HG02571 (cell line): Measurements from ENCODE around the gene TMEM272.

Experiments
- ATAC-seq: cut with Tn5 transposase; IDR thresholded peaks from one replicate; pipeline ENCODE4 v1.9.1; 2021; ENCODE audit warnings: mild to moderate bottlenecking, moderate library complexity; ENCODE audit not compliant: unreplicated experiment

Gene TMEM272

DNA sequence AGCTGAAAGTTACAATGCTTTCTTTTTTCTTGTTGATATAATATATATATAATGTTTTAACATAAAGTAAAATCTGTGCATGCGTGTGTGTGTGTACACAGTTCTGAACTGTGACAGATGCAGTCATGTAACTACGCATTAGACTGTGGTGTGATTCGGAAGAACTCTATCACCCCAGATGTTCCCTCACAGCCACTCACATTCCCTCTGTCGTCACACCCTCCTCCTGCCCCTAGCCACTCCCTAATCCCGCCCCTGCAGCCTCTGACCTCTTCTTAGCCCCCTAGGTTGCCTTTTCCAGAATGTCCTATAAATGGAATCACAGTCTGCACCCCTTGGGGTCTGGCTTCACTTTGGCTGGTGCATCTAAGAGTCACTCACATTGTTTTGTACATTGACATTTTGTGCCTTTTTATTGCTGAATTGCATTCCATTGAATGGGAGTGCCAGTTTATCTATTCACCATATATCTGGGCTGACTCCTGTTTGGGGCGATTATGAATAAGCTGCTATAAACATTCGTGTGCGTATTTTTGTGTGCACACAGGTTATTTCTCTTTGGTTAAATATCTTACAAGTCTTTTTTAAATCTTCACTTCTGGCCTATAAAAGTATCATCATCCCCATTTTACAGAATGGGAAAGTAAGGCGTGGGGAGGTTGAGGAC lies 61.4 kb downstream of the TMEM272 start:
- no peak for ATAC-seq

- ATAC-seq = no peak
Measured at GRCh38 chr13:51782026-51782710, 62.8 kb downstream of the TMEM272 start.

DNA sequence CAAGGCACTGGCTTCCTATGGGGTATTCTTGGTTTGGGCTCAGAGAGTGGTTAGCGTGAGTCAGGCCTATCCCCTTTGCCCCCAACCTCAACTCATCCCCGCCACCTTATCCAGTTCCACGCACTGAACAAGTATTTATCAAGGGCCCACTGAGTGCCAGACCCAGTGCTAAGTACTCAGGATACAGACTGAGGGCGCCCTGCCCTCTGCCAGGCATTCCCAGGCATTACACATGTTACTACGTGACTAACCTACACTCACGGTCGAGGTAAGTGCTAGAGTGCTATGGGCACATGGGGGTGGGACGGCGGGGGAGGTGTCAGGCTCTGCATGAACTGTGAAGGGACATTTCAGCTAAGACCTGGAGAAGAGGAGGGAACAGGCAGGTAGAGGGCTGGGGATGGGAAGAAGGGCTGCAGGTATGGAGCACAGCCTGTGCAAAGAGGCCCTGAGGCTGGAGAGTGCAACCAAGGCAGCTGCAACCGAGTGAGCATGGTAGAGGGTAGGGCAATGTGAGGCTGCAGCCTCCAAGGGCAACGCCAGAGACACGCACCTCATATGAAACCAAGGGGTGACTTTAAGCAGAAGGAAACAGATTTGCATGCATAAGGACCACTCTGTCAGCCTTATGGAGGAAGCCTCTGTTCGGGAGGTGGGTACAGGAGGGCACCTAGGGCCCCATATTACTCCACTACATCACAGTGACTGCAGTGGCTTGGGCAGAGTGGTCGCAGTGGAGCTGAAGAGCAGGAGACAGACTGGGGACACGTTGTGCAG lies 63.5 kb downstream of the TMEM272 start:
- no peak for ATAC-seq

GRCh38 chr13:51780099-51780498 lies 64.9 kb downstream of the TMEM272 start:
- no peak for ATAC-seq

DNA sequence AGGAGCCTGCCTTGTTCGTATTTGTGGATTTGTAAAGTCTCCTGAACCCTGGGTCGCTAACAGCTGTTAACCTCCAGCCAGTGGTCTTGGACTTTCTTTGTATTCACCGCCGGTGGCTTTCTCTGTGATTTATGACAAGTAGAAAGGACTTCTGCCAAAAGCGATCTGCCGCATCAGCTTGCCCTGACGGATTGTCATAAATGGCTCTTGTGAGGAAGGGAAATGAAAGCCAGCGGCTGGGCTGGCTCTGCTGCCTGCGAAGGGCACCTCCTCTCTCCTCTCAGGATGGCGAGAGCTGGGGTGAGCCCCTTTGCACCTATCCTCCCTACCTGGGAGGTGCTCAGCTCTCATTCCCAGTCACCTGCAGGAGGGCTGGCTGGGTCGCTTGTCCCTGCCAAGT lies 66.6 kb downstream of the TMEM272 start:
- ATAC-seq = no peak

DNA sequence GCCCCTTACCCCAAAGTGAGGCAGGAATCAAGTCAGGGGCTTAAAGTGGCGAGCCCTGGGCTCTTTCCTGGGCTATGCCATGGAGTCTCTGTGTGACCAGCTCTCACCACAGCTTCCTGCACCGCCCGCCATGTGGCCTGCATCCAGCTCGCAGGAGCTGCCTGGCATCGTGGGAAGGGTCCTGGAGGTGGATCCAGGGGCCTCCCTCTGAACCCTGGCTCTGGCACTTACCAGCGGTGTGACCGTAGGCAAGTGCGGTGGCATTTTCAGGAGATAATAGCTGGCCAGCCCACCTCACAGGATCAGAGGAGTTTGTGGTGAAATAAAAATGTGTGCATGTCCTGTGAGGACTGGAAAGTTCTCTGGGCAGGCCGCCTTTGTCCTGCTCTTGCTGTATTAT lies 67.1 kb downstream of the TMEM272 start:
- no peak for ATAC-seq

- ATAC-seq = no peak
Measured at GRCh38 chr13:51776179-51776578, 68.8 kb downstream of the TMEM272 start.

GRCh38 chr13:51773515-51773914 lies 71.5 kb downstream of the TMEM272 start:
- no peak for ATAC-seq

DNA sequence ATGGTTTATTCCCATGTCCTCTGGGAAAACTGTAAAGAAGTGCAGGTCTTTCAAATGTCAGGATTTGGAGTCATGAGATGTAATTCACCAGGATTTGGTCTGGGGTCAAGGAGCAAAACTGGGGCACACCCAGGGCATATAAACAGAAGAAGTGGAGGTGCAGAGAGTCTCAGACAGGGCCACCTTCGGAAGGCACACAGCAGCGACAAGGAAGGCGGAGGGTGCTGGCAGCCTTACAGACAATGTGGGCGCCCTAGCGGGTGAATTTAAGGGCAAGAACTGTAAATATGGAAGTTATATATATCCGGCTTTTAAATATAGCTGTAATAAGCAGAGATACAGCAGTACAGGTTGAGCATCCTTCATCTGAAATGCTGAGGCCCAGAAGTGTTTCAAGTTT lies 72.2 kb downstream of the TMEM272 start:
- no peak for ATAC-seq

- ATAC-seq = no peak
Measured at GRCh38 chr13:51772105-51772455, 72.9 kb downstream of the TMEM272 start.

- ATAC-seq = no peak
Measured at GRCh38 chr13:51771418-51772104, 73.4 kb downstream of the TMEM272 start.

GRCh38 chr13:51770681-51771417 lies 74.1 kb downstream of the TMEM272 start:
- ATAC-seq = no peak

- no peak for ATAC-seq
Measured at GRCh38 chr13:51770160-51770559, 74.8 kb downstream of the TMEM272 start.

- no peak for ATAC-seq
Measured at GRCh38 chr13:51769455-51770127, 75.4 kb downstream of the TMEM272 start.

DNA sequence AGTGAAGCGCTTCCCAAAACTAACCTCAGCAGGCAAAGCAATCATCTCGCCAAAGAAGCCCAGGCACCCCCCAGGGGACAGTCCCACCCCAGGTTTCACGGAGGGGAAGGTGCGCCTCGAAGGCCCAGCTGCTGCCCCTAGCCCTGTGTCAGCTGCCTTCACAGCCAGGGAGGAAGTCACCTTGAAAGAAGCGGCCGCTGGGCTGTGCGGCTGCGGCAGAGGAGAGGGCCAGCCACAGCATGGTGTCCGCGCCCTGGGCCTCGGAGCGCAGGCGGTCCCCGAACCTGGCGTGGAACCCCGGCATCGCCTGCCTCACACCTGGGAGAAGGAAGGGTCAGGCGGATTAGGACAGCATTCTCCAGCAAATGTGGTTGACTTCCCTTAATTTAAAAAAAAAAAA lies 76.0 kb downstream of the TMEM272 start:
- ATAC-seq = no peak

DNA sequence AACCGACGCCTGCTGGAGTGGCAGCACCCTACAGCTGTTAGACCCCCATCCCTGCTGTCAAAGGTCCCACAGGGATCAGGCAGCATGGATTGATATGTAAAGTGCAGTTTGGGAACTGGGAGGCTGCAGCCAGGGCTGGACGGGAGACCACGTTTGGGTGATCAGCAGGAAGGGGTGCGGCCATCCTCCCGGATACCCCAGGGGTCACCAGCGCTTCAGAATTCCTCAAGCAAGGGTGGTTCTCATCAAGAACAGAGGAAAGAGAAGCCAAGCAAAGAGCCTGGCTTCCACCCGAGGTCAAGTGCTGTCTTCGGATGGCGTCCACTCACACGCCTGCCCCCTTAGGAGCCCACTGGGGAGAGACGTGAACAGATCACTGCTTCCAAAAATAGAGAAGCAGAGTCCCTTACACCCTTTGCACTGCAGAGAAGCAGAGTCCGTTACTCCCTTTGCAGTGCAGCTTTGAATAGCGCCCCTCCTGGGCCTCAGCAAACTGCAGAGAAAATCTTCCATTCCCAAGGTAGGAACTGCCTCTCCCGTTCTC lies 76.5 kb downstream of the TMEM272 start:
- no peak for ATAC-seq

DNA sequence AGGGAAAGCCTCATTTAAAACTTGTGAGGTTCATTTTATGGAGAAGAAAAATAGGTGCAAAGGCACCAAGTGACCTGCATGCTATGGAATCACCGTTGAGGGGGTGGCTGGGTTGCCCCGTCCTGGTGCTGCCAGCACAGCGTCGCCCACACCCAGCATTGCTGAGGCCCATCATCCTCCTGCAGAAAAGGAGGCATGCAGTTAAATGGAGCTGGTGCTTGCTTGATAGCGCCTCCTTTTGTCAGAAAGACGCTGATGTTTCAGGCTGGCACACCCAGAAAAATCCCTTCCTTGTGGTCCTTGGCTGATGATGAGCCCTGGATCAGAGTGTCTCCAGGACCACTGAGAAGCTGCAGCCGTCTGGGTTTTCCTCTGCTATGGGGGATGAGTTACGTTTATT lies 77.9 kb downstream of the TMEM272 start:
- ATAC-seq = no peak

GRCh38 chr13:51765142-51765515 lies 79.8 kb downstream of the TMEM272 start:
- no peak for ATAC-seq

GRCh38 chr13:51764184-51765141 lies 80.5 kb downstream of the TMEM272 start:
- peak; percentile 89 for ATAC-seq
